GM12891 (cell line): ENCODE measurements around the gene TECTB.
"Not testable (repeated sequence)": the region's sequence is repeated elsewhere in the genome, so short reads cannot be mapped to it uniquely, and the experiment has no call there.

Source experiments
- POLR2A ChIP-seq: IDR thresholded peaks from 2 replicates; pipeline ENCODE4 v1.6.1; 2011; ENCODE audit warnings: low read depth, low read length, control low read depth
- POLR2AphosphoS5 ChIP-seq: IDR thresholded peaks from 2 replicates; pipeline ENCODE4 v1.6.1; 2011; ENCODE audit warnings: low read depth, low read length, control low read depth

- not testable (repeated sequence) for TF ChIP-seq POLR2AphosphoS5, POLR2A
These were observed 32.0 kb upstream of the TECTB start for GRCh38 chr10:112251238-112251637.
